DND-41 (cell line): ENCODE results near the gene TAAR5.
"Not testable (repeated sequence)": the region's sequence is repeated elsewhere in the genome, so short reads cannot be mapped to it uniquely, and the experiment has no call there.

Source experiments
- ATAC-seq: fragments of 200-7000 bp; cut with Tn5 transposase; 3 replicates; pipeline ENCODE4 v1.9.1; 2021; ENCODE audit warnings: low read depth; ENCODE audit not compliant: insufficient read depth
- DNase-seq: peaks from one replicate; pipeline ENCODE4 v3.0.0-alpha.2; 2020
- H2AFZ ChIP-seq: 2 replicates; pipeline ENCODE4 v1.6.0; 2012; ENCODE audit warnings: low read depth, low read length
- H3K27ac ChIP-seq: 2 replicates; pipeline ENCODE4 v1.5.1; 2012; ENCODE audit warnings: low read length, inconsistent platforms
- H3K27me3 ChIP-seq: fragments of 200-600 bp; sonication (generic); 2 replicates; pipeline ENCODE4 v1.6.0; 2012; ENCODE audit warnings: low read length, mild to moderate bottlenecking, inconsistent platforms; ENCODE audit not compliant: insufficient read depth, poor library complexity
- H3K36me3 ChIP-seq: 2 replicates; pipeline ENCODE4 v1.5.1; 2012; ENCODE audit warnings: low read length, inconsistent platforms; ENCODE audit not compliant: insufficient read depth
- H3K4me1 ChIP-seq: 2 replicates; pipeline ENCODE4 v1.5.1; 2012; ENCODE audit warnings: mild to moderate bottlenecking, low read length; ENCODE audit not compliant: insufficient read depth
- H3K4me2 ChIP-seq: 2 replicates; pipeline ENCODE4 v1.6.0; 2012; ENCODE audit warnings: mild to moderate bottlenecking, moderate library complexity, low read length, inconsistent platforms; ENCODE audit not compliant: insufficient read depth
- H3K4me3 ChIP-seq, 2 experiments: fragments of 200-600 bp in 1 of 2; shearing (Covaris generic) in 1 of 2; 2 replicates each; pipeline ENCODE4 v1.5.1; 2012 to 2016; ENCODE audit warnings: inconsistent platforms in 2 of 2, low read length in 2 of 2, mild to moderate bottlenecking in 2 of 2, low read depth in 1 of 2, moderate library complexity in 1 of 2
- H3K79me2 ChIP-seq: 2 replicates; pipeline ENCODE4 v1.6.0; 2012; ENCODE audit warnings: low read length, inconsistent platforms; ENCODE audit not compliant: insufficient read depth
- H3K9ac ChIP-seq: 2 replicates; pipeline ENCODE4 v1.6.0; 2012; ENCODE audit warnings: low read depth, mild to moderate bottlenecking, inconsistent platforms, low read length, moderate library complexity
- H3K9me3 ChIP-seq: 2 replicates; pipeline ENCODE4 v1.5.1; 2012; ENCODE audit warnings: low read length, moderate library complexity, mild to moderate bottlenecking, inconsistent platforms; ENCODE audit not compliant: insufficient read depth, severe bottlenecking
- H4K20me1 ChIP-seq: 2 replicates; pipeline ENCODE4 v1.6.0; 2012; ENCODE audit warnings: low read length; ENCODE audit not compliant: insufficient read depth
- CTCF ChIP-seq: IDR thresholded peaks from 2 replicates; pipeline ENCODE4 v1.5.1; 2012; ENCODE audit warnings: borderline replicate concordance, low read length, moderate library complexity, mild to moderate bottlenecking; ENCODE audit not compliant: poor library complexity, severe bottlenecking; ENCODE audit errors: extremely low read depth
- EZH2 ChIP-seq: IDR thresholded peaks from 3 replicates; pipeline ENCODE4 v1.6.1; 2012; ENCODE audit warnings: borderline replicate concordance, low read depth, mild to moderate bottlenecking, moderate library complexity, low read length, inconsistent platforms; ENCODE audit not compliant: severe bottlenecking

TAAR5 gene, protein sequence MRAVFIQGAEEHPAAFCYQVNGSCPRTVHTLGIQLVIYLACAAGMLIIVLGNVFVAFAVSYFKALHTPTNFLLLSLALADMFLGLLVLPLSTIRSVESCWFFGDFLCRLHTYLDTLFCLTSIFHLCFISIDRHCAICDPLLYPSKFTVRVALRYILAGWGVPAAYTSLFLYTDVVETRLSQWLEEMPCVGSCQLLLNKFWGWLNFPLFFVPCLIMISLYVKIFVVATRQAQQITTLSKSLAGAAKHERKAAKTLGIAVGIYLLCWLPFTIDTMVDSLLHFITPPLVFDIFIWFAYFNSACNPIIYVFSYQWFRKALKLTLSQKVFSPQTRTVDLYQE

GRCh38 chr6:132589454-132589853 lies at the start of gene TAAR5:
TSS of gene TAAR5 (minus strand) at chr6:132589741. CDS start at chr6:132589686, 55 bp downstream.
- H3K36me3 ChIP-seq = no peaks in the 10 kb centered on the region
- H2AFZ ChIP-seq = no peak within 1 kb of the TSS
- ATAC-seq (no peak), DNase-seq (no peak)
- no peak within 1 kb of the TSS for H3K9ac ChIP-seq
- no peaks in the 10 kb centered on the region for H3K4me1 ChIP-seq
- H3K79me2 ChIP-seq = no peaks in the 10 kb centered on the region
- TF ChIP-seq EZH2 = no peak
- no peak for TF ChIP-seq CTCF
- H3K9me3 ChIP-seq = no peaks in the 10 kb centered on the region
- peaks cover 7% of the 10 kb centered on the region for H3K27me3 ChIP-seq
- H4K20me1 ChIP-seq = no peaks in the 10 kb centered on the region
- H3K4me3 ChIP-seq = no peak within 1 kb of the TSS
- H3K27ac ChIP-seq = no peak within 1 kb of the TSS
- H3K4me2 ChIP-seq = no peak within 1 kb of the TSS

DNA sequence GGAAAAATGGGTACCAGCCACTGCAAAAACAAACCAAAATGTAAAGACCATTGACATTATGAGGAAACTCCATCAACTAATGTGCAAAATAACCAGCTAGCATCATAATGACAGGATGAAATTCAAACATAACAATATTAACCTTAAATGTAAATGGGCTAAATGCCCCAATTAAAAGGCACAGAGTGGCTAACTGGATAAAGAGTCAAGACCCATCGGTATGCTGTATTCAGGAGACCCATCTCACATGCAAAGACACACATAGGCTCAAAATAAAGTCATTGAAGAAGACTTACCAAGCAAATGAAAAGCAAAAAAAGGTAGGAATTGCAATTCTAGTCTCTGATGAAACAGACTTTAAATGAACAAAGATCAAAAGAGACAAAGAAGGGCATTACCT lies 47.6 kb upstream of the TAAR5 start:
- H3K4me1 ChIP-seq, H3K9ac ChIP-seq, H3K79me2 ChIP-seq, ATAC-seq, H3K9me3 ChIP-seq, H2AFZ ChIP-seq, H4K20me1 ChIP-seq, DNase-seq, H3K4me3 ChIP-seq, H3K4me2 ChIP-seq, H3K36me3 ChIP-seq, H3K27ac ChIP-seq, H3K27me3 ChIP-seq: not testable (repeated sequence)

GRCh38 chr6:132635906-132636305 lies 46.4 kb upstream of the TAAR5 start:
- H4K20me1 ChIP-seq, H3K9me3 ChIP-seq, H3K27ac ChIP-seq, H2AFZ ChIP-seq, DNase-seq, ATAC-seq, H3K36me3 ChIP-seq, H3K27me3 ChIP-seq, H3K4me3 ChIP-seq, H3K79me2 ChIP-seq, H3K4me2 ChIP-seq, H3K9ac ChIP-seq, H3K4me1 ChIP-seq: not testable (repeated sequence)

DNA sequence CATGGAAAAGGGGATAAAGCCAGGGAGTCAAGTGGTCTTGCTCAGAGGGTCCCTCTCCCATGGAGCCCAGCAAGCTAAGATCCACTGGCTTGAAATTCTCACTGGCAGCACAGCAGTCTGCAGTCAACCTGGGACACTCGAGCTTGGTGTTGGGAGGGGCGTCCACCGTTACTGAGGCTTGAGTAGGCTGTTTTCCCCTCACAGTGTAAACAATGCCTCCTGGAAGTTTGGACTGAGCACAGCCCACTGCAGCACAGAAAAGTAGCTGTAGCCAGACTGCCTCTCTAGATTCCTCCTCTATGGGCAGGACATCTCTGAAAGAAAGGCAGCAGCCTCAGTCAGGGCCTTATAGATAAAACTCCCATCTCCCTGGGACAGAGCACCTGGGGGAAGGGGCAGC lies 45.7 kb upstream of the TAAR5 start:
- not testable (repeated sequence) for H4K20me1 ChIP-seq, DNase-seq, H3K4me3 ChIP-seq, H3K36me3 ChIP-seq, H3K27me3 ChIP-seq, ATAC-seq, H3K9ac ChIP-seq, H3K9me3 ChIP-seq, H3K79me2 ChIP-seq, H3K27ac ChIP-seq, H2AFZ ChIP-seq, H3K4me2 ChIP-seq, H3K4me1 ChIP-seq

GRCh38 chr6:132634796-132635195 lies 45.3 kb upstream of the TAAR5 start:
- H3K4me1 ChIP-seq = no peaks in the 10 kb centered on the region
- ATAC-seq (no peak), DNase-seq (no peak)
- H3K27me3 ChIP-seq = no peaks in the 10 kb centered on the region
- H3K9me3 ChIP-seq = no peaks in the 10 kb centered on the region
- H3K4me2 ChIP-seq = no peak overlapping the region
- H4K20me1 ChIP-seq = no peaks in the 10 kb centered on the region
- TF ChIP-seq EZH2 (no peak), CTCF (no peak)
- no peak overlapping the region for H3K9ac ChIP-seq
- no peaks in the 10 kb centered on the region for H3K36me3 ChIP-seq
- H3K79me2 ChIP-seq = no peaks in the 10 kb centered on the region
- H3K4me3 ChIP-seq = no peak overlapping the region
- H3K27ac ChIP-seq = no peak overlapping the region
- H2AFZ ChIP-seq = no peak overlapping the region
